Erythroblast (primary cell): Measurements from ENCODE around the gene TMEM108.

ENCODE experiments used
- GATA1 ChIP-seq: IDR thresholded peaks from 2 replicates; pipeline ENCODE4 v1.6.1; 2011; ENCODE audit warnings: low read depth, mild to moderate bottlenecking, control low read depth, low read length, moderate library complexity
- POLR2A ChIP-seq: IDR thresholded peaks from 2 replicates; pipeline ENCODE4 v1.6.1; 2011; ENCODE audit warnings: mild to moderate bottlenecking, low read length

- TF ChIP-seq POLR2A = no peak
- TF ChIP-seq GATA1 = no peak
These were observed 361.9 kb downstream of the TMEM108 start, which contains the start of gene BFSP2 for GRCh38 chr3:133400006-133400515.
